Activated CD8-positive, alpha-beta T cell treated with anti-CD3 and anti-CD28 coated beads, Interleukin-2, amount 10 ng/mL, durations not matched to agents 7 days and 5 days (primary cell): ENCODE data around the gene POPDC3. TPM values are rescaled to one million over a fixed set of nuclear protein-coding genes. Genes with fewer than 3 reads are reported as not detected.
"Not testable (repeated sequence)": the region's sequence is repeated elsewhere in the genome, so short reads cannot be mapped to it uniquely, and the experiment has no call there.

Experiments
- ATAC-seq: fragments of 150-1000 bp; cut with Tn5 transposase; one replicate; pipeline ENCODE4 v1.10.0; 2021; ENCODE audit warnings: moderate library complexity
- CTCF ChIA-PET: fragments of 350-600 bp; sonication (Branson Sonifier 250); formaldehyde crosslinking; loops from one replicate; lab custom pipeline; 2021; ENCODE audit warnings: antibody characterized with exemption; lab: Charles Lee
- POLR2A ChIA-PET: fragments of 350-600 bp; sonication (Branson Sonifier 250); formaldehyde crosslinking; loops from one replicate; lab custom pipeline; 2021; ENCODE audit warnings: antibody characterized with exemption; lab: Charles Lee
- DNase-seq: peaks from one replicate; pipeline ENCODE4 v3.0.0-alpha.2; 2020
- H3K27ac Mint-ChIP-seq: one replicate; pipeline ENCODE4 v1.8.0; 2021; ENCODE audit warnings: mild to moderate bottlenecking, mixed read lengths
- H3K27me3 Mint-ChIP-seq: one replicate; pipeline ENCODE4 v1.8.0; 2021; ENCODE audit warnings: low read depth, mixed read lengths
- H3K36me3 Mint-ChIP-seq: one replicate; pipeline ENCODE4 v1.8.0; 2021; ENCODE audit warnings: low read depth, mixed read lengths
- H3K4me1 Mint-ChIP-seq: one replicate; pipeline ENCODE4 v1.8.0; 2021; ENCODE audit warnings: low read depth, mixed read lengths
- H3K4me3 Mint-ChIP-seq: one replicate; pipeline ENCODE4 v1.8.0; 2021; ENCODE audit warnings: mild to moderate bottlenecking, mixed read lengths
- H3K9me3 Mint-ChIP-seq: one replicate; pipeline ENCODE4 v1.8.0; 2022; ENCODE audit warnings: mixed read lengths; ENCODE audit not compliant: insufficient read depth
- total RNA-seq, 2 experiments: library from RNA; stranded (reverse); gene quantifications; one replicate each; pipeline ENCODE4 v1.2.3, GENCODE V29; 2021

POPDC3 gene, protein sequence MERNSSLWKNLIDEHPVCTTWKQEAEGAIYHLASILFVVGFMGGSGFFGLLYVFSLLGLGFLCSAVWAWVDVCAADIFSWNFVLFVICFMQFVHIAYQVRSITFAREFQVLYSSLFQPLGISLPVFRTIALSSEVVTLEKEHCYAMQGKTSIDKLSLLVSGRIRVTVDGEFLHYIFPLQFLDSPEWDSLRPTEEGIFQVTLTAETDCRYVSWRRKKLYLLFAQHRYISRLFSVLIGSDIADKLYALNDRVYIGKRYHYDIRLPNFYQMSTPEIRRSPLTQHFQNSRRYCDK
- total RNA-seq = not detected

DNA sequence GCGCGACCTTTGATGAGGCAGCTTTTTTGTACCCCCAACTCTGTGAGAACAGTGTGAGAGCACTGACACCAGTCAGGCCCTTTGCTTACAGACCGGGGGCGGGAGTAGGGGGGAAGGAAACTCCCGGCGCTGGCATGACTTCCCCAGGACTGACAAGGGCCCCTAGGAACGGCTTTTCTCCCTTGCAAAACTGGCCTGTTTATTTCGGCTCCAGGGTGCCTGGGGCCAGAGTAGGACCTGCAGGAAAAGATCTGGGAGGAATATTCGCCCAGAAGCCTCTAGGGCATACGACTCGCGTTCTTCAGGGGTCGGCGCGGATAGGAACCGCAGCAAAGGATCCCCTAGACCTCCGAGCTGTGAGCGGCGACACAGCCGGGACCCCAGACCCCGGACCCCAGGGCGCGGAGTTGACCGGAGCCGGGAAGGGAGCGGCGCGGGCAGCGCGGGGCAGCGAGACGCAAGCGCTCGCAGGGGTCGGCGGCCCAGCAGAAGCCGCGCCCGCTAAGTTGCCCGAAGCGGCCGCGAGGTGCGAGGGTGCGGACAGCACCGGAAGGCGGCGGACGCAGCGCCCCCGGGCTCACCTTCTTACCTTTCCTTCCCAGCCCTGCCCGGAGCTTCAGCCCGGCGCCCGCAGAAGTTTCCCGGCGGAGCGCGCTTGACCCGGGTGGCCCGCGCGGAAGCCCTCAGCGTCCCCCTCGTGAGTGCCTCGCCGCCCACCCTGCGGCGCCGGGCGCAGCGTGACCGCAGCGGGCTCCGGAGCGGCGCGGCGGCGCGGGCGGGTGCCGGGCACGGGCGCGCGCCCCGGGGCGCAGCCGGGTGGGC lies at the start of gene POPDC3:
POPDC3 (minus strand) TSS at position 771 of the 822 bp plus-strand sequence. CDS start 18,105 bp downstream, outside the sequence.
- CTCF ChIA-PET = no interaction called here
- Mint-ChIP-seq H3K9me3 (no peaks in the 10 kb centered on the region), H3K4me3 (peak within 1 kb of the TSS; percentile 0), H3K4me1 (peaks cover 3% of the 10 kb centered on the region), H3K36me3 (no peaks in the 10 kb centered on the region), H3K27ac (no peak within 1 kb of the TSS), H3K27me3 (peaks cover 53% of the 10 kb centered on the region)
- POLR2A ChIA-PET = no interaction called here
- DNase-seq = no peak
- ATAC-seq = peak; percentile 61

DNA sequence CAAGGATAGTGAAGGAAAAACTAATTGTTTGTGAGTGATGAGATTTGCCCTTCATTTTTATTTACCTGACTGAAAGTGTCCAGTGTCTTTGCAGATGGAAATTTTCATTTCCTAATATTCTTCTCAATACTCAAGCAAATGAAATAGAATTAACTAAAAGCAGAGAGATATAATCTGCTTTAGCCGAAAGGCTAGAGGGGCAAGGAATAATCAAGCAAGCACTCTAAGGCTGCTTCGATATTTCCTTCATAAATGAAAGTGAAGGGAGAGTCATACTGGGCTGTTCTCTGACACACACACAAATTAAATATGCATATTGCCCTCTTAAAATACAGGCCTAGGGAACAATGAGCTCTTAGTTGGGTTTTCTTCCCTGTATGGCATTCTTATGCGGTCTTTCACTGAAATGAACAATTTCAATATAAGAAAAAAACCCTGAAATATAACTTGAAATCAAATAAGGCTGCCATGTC lies 47.5 kb upstream of the POPDC3 start:
- Mint-ChIP-seq H3K9me3 (peaks cover 4% of the 10 kb centered on the region), H3K4me1 (no peaks in the 10 kb centered on the region), H3K27me3 (peaks cover 11% of the 10 kb centered on the region), H3K4me3 (no peak overlapping the region), H3K36me3 (no peaks in the 10 kb centered on the region), H3K27ac (no peak overlapping the region)
- no peak for ATAC-seq
- ChIA-PET CTCF (no interaction called here), POLR2A (no interaction called here)
- no peak for DNase-seq

DNA sequence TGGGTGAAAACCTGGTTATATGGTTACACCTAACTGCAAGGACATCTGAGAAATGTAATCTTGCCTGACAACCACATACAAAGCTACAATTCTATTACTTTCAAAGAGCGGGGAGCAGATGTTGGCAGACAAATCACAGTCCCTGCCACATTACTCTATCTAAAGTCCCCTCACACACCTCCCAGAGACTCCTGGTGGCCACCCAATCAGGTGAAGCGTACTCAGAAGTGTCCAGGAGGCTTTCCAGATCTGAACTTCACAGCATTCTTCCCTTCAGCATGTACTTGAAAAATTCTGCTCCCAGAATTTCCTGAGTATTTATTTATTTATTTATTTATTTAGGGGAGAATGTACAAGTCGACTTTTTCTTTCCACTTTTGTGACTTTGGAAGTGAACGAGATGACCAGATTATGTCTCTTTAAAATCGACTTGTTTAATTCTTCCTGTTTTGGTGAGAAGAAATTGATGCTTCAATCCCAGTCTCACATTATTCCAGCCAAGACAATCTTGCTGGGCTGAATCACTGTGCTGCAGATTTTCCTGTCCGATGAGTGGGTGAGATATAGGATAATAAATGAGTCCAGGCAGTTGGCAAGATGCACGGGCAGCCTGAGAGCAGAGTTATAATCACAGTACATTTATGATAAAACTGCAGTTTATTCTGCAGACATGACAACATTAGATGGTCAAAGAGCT lies 46.9 kb upstream of the POPDC3 start:
- H3K27me3 Mint-ChIP-seq = peaks cover 10% of the 10 kb centered on the region
- ChIA-PET POLR2A (no interaction called here), CTCF (no interaction called here)
- ATAC-seq (no peak), DNase-seq (no peak)
- H3K4me1 Mint-ChIP-seq = no peaks in the 10 kb centered on the region
- H3K9me3 Mint-ChIP-seq = peaks cover 4% of the 10 kb centered on the region
- no peaks in the 10 kb centered on the region for H3K36me3 Mint-ChIP-seq
- no peak overlapping the region for H3K4me3 Mint-ChIP-seq
- no peak overlapping the region for H3K27ac Mint-ChIP-seq

DNA sequence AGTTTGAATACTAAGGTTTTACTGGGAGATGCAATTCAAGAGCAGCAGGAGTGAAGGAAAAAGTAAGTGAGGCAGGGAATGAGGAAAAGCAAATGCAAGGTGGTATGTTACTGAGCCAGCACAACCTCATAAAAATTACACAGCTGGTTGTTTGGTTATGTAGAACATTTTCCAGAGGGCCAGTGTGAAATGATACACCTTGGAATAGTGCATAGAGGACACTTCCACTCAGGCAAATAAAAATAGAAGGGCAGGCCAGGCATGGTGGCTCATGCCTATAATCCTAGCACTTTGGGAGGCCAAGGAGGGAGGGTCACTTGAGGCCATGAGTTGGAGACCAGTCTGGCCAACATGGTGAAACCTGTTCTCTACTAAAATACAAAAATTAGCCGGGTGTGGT lies 43.4 kb upstream of the POPDC3 start:
- H3K36me3 Mint-ChIP-seq = no peaks in the 10 kb centered on the region
- no peak overlapping the region for H3K27ac Mint-ChIP-seq
- H3K4me3 Mint-ChIP-seq = no peak overlapping the region
- H3K4me1 Mint-ChIP-seq = no peaks in the 10 kb centered on the region
- no peaks in the 10 kb centered on the region for H3K9me3 Mint-ChIP-seq
- ChIA-PET CTCF (no interaction called here), POLR2A (no interaction called here)
- no peak for DNase-seq
- no peaks in the 10 kb centered on the region for H3K27me3 Mint-ChIP-seq
- no peak for ATAC-seq

DNA sequence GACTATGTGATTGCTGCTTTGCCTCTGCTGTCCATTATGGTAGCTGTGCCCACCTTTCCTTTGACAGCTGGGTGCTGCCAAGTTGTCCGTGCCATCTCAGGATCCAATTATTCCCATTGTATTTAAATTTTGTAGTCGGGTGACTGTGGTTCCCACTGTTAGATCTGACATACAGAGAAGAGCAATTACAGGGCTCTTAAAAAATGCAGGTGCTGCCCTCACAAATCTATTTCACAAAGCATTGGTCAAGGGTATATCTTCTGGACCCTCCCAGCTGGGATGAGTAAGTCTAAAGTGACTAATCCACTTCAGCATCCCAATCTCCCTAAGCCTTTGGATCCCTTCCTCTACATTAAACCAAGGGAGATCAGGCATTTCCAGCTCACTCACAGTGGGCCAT lies 41.4 kb upstream of the POPDC3 start:
- CTCF ChIA-PET = not testable (repeated sequence)

DNA sequence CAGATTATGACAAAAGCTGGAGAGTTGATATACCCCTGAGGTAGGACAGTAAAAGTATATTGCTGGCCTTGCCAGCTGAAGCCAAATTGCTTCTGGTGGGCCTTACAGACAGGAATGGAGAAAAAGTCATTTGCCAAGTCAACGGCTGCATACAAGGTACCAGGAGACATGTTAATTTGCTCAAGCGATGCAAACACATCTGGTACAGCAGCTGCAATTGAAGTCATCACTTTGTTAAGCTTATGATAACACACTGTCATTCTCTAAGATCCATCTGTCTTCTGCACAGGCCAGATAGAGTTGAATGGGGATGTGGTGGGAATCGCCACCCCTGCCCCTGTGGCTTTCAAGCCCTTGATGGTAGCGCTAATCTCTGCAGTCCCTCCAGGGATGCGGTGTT lies 40.4 kb upstream of the POPDC3 start:
- DNase-seq = no peak
- Mint-ChIP-seq H3K4me1 (no peaks in the 10 kb centered on the region), H3K9me3 (no peaks in the 10 kb centered on the region), H3K27me3 (peaks cover 2% of the 10 kb centered on the region), H3K4me3 (no peak overlapping the region), H3K36me3 (no peaks in the 10 kb centered on the region), H3K27ac (no peak overlapping the region)
- no peak for ATAC-seq
- ChIA-PET CTCF (no interaction called here), POLR2A (no interaction called here)

More for the DNA sequence above, 41.4 kb upstream of the POPDC3 start:
- POLR2A ChIA-PET, H3K27ac Mint-ChIP-seq, H3K36me3 Mint-ChIP-seq, ATAC-seq, H3K9me3 Mint-ChIP-seq, H3K27me3 Mint-ChIP-seq, H3K4me3 Mint-ChIP-seq, H3K4me1 Mint-ChIP-seq, DNase-seq: not testable (repeated sequence)

DNA sequence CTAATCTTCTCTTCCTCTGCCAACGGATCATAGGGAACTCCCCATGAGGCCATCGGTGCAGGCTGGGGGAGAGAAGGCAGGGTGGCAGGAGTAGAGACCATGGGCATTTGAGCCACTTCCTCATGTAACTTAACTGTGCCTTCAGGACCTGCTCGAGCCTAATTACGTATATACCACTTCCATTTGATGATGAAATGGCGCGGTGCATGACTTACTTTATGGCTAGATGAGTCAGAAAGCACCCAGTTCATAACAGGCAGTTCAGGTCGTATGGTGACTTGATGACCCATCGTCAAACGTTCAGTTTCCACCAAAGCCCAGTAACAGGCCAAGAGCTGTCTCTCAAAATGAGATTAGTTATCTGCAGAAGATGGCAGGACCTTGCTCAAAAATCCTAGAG lies 39.4 kb upstream of the POPDC3 start:
- H3K27ac Mint-ChIP-seq, H3K9me3 Mint-ChIP-seq, H3K4me3 Mint-ChIP-seq, DNase-seq, H3K27me3 Mint-ChIP-seq, POLR2A ChIA-PET, ATAC-seq, H3K4me1 Mint-ChIP-seq, CTCF ChIA-PET, H3K36me3 Mint-ChIP-seq: not testable (repeated sequence)

DNA sequence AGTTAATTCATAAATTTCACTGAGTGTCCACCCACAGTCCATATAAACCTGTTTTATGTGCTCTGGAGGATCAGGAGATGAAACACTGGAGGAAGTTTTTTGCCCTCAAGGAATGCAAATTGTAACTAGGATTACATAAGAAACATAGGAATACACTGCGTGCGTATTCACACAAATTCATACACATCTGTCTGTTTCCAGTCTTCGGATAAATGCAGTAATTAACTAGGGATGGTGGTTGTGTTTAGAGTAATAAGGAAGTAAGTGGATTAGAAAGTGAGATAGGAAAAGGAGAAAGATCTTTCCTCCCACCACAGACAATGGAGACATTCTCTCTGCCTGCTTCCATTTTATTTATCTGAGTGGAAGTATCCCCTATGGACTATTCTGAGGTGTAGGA lies 35.7 kb upstream of the POPDC3 start:
- Mint-ChIP-seq H3K27ac (no peak overlapping the region), H3K36me3 (no peaks in the 10 kb centered on the region), H3K27me3 (peaks cover 2% of the 10 kb centered on the region), H3K9me3 (no peaks in the 10 kb centered on the region), H3K4me3 (no peak overlapping the region), H3K4me1 (peaks cover 5% of the 10 kb centered on the region)
- CTCF ChIA-PET = no interaction called here
- DNase-seq = no peak
- ATAC-seq = no peak
- POLR2A ChIA-PET = no interaction called here

DNA sequence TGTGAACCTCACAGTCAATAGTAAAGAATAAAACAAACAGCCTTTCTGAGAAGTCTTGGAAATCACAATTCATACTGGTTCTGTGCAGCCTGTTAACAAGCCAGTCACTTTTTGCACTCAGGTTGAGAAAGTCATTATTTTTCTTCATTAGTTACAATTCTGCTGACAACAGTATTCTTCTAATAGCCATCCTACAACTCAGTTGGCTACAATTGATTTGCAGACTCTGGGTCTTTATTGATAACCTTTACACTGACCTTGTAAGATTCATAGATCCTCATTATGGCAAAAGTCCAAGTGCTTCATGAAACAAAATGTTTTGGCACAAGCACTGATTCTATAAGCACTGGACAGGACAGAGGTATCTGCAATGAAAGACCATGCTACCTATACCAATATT lies 34.9 kb upstream of the POPDC3 start:
- CTCF ChIA-PET = no interaction called here
- no peaks in the 10 kb centered on the region for H3K9me3 Mint-ChIP-seq
- peaks cover 5% of the 10 kb centered on the region for H3K4me1 Mint-ChIP-seq
- POLR2A ChIA-PET = no interaction called here
- H3K36me3 Mint-ChIP-seq = no peaks in the 10 kb centered on the region
- H3K4me3 Mint-ChIP-seq = no peak overlapping the region
- peaks cover 2% of the 10 kb centered on the region for H3K27me3 Mint-ChIP-seq
- DNase-seq (no peak), ATAC-seq (no peak)
- H3K27ac Mint-ChIP-seq = no peak overlapping the region

DNA sequence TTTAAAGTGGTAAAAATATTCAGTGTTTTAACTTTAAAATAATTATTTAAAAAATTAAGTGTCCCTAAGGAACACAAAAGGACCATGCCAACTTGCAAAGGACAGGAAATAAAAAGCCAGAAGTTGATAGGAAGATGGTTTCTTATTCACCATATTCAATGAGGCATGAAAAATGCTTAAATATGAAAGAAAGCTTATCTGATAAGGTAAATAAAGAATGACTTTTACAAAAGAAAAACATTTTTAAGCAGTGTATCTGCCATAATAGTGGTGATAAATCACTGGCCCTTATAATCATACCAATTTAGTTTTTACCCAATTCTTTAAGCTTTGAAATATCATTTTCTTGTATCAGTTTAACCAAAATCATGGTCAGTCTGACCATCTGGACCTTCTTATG lies 33.5 kb upstream of the POPDC3 start:
- Mint-ChIP-seq H3K27me3 (peaks cover 2% of the 10 kb centered on the region), H3K36me3 (no peaks in the 10 kb centered on the region), H3K27ac (no peak overlapping the region), H3K4me3 (no peak overlapping the region), H3K4me1 (peaks cover 5% of the 10 kb centered on the region), H3K9me3 (no peaks in the 10 kb centered on the region)
- ATAC-seq (no peak), DNase-seq (no peak)
- POLR2A ChIA-PET = no interaction called here
- CTCF ChIA-PET = no interaction called here

DNA sequence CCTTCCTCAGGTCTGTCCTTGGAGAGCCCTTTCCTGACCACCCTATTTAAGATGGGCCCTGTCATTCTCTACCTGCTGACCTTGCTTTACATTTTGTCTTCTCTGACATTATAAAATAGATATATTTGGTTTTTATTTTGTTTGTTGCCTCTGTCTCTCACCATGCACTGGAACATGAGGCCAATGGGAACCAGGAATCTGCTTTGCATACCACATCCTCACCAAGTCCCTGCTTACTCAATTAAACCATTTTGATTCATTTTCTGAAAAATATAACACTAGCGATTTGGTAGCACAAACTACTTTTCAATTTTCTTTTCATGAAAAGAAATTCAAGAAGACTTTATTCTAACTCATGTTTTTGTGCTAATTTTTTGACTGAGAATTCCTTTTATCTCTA lies 32.8 kb upstream of the POPDC3 start:
- POLR2A ChIA-PET = no interaction called here
- peaks cover 5% of the 10 kb centered on the region for H3K4me1 Mint-ChIP-seq
- no peaks in the 10 kb centered on the region for H3K9me3 Mint-ChIP-seq
- no peak overlapping the region for H3K27ac Mint-ChIP-seq
- no peaks in the 10 kb centered on the region for H3K36me3 Mint-ChIP-seq
- peaks cover 2% of the 10 kb centered on the region for H3K27me3 Mint-ChIP-seq
- H3K4me3 Mint-ChIP-seq = no peak overlapping the region
- DNase-seq = no peak
- ATAC-seq = no peak
- CTCF ChIA-PET = no interaction called here

DNA sequence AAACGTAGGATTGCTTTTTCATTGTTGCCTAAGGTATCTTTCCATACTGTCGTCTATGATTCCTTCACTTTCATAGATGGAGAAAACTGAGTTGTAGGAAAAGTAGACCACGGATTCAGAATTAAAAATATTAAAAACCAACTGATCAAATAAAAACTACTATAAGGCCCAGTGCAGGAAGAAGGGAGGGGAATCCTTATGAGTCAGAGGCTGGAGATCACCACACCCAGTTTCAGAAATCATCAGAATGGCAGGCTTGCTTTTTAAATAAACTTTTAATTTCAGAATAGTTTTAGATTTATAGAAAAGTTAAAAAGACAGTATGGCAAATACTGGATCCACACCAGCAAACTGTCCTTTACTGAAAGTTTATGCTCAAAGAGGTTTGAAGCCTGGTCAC lies 32.0 kb upstream of the POPDC3 start:
- peaks cover 2% of the 10 kb centered on the region for H3K27me3 Mint-ChIP-seq
- H3K4me3 Mint-ChIP-seq = no peak overlapping the region
- ChIA-PET POLR2A (no interaction called here), CTCF (no interaction called here)
- H3K27ac Mint-ChIP-seq = no peak overlapping the region
- peaks cover 5% of the 10 kb centered on the region for H3K4me1 Mint-ChIP-seq
- ATAC-seq (no peak), DNase-seq (no peak)
- H3K9me3 Mint-ChIP-seq = no peaks in the 10 kb centered on the region
- H3K36me3 Mint-ChIP-seq = no peaks in the 10 kb centered on the region
